Suprapubic skin (tissue), 4 donors: ENCODE data around the gene CTNNA3. TPM values are rescaled to one million over a fixed set of nuclear protein-coding genes. Genes with fewer than 3 reads are reported as not detected.

Experiments
- DNase-seq, 2 donors: peaks; one replicate each; pipeline ENCODE4 v3.0.0-alpha.2; 2019; ENCODE audit warnings: low spot score in 2 of 2
- H3K27ac ChIP-seq: fragments of 200-600 bp; sonication (generic); one replicate; pipeline ENCODE4 v1.5.1; 2019
- H3K27me3 ChIP-seq: fragments of 200-600 bp; sonication (generic); one replicate; pipeline ENCODE4 v1.5.1; 2019
- H3K36me3 ChIP-seq: fragments of 200-600 bp; sonication (generic); one replicate; pipeline ENCODE4 v1.5.1; 2019
- H3K4me1 ChIP-seq: fragments of 200-600 bp; sonication (generic); one replicate; pipeline ENCODE4 v1.5.1; 2019
- H3K4me3 ChIP-seq: fragments of 200-600 bp; sonication (generic); one replicate; pipeline ENCODE4 v1.5.1; 2019; ENCODE audit warnings: mild to moderate bottlenecking
- H3K9me3 ChIP-seq: fragments of 200-600 bp; sonication (generic); one replicate; pipeline ENCODE4 v1.5.1; 2019
- CTCF ChIP-seq, 2 donors: fragments of 200-600 bp in 1 of 2; fragments of 450-650 bp in 1 of 2; sonication (generic) in 1 of 2; IDR thresholded peaks; one replicate each; pipeline ENCODE4 v1.5.1; 2016 to 2019; ENCODE audit warnings: antibody characterized with exemption in 2 of 2, mild to moderate bottlenecking in 1 of 2, moderate library complexity in 1 of 2
- EP300 ChIP-seq: sonication (generic); formaldehyde crosslinking; IDR thresholded peaks from one replicate; pipeline ENCODE4 v1.6.1; 2017; ENCODE audit warnings: antibody characterized with exemption
- POLR2A ChIP-seq, 2 donors: fragments of 450-650 bp; IDR thresholded peaks; one replicate each; pipeline ENCODE4 v1.6.1; 2017; ENCODE audit warnings: antibody characterized with exemption in 2 of 2, mild to moderate bottlenecking in 2 of 2, moderate library complexity in 2 of 2
- POLR2AphosphoS5 ChIP-seq, 3 donors: sonication (generic); formaldehyde crosslinking; IDR thresholded peaks; one replicate each; pipeline ENCODE4 v1.6.1; 2017; ENCODE audit warnings: antibody characterized with exemption in 3 of 3
- WGBS: methylation state at CpG from one replicate; pipeline ENCODE4 v1.1.5; 2018; 5-methylcytosine and 5-hydroxymethylcytosine counted together
- total RNA-seq, 4 donors: library from RNA; depleted of rRNA; stranded (reverse); fragments of >200 nt; gene quantifications; one replicate each; pipeline ENCODE4 v1.1.0, GENCODE V29; 2016

The CTNNA3 gene
- total RNA-seq, 4 donors from 2014 or later, result 0.08 to 0.29 (median 0.21) TPM

- no peak for DNase-seq
- Histone ChIP-seq H3K4me1 (peaks cover 4% of the 10 kb centered on the region), H3K9me3 (no peaks in the 10 kb centered on the region), H3K27me3 (peaks cover 39% of the 10 kb centered on the region), H3K4me3 (no peak overlapping the region), H3K27ac (no peak overlapping the region), H3K36me3 (no peaks in the 10 kb centered on the region)
- 55% methylated on average over 3 of the region's 3 CpGs for WGBS
- TF ChIP-seq POLR2A (IDR thresholded peaks at IDR 0.05) (no peak), EP300 (no peak), POLR2AphosphoS5 (IDR thresholded peaks at IDR 0.05) (no peak), CTCF (IDR thresholded peaks at IDR 0.05) (no peak)
Observed at GRCh38 chr10:66931949-66932343, 764.0 kb downstream of the CTNNA3 start.

DNA sequence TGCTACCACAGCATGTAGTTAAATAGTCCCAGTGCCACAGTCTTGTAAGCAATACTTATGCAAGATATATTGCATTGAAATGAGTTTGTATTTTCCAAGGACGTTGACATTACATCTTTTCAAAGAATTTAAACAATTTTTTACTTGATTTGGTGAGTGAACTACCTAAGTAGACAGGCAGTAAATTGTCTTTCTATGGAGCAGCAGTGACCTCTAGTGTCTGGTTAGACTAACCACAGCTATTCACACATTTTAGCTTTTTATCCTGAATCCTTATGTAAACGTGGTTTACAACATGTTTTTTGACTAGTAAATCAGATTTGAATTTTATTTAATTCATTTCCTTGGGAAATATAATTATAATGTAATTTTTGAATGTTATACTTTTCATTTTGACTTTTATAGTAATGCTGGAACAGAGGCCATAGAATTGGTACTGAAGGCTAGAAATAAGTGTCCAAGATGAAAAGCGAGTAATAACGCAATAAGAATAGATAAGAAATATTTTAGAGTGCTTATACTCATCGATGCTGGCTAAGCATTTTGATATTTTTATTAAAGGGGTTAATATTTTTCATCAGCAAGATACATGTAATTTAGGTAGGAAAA, 764.6 kb downstream of the CTNNA3 start:
- DNase-seq, result no peak
- 36% methylated on average over 5 of the region's 5 CpGs for WGBS

GRCh38 chr10:66929375-66929774, 766.6 kb downstream of the CTNNA3 start:
- TF ChIP-seq POLR2AphosphoS5 (IDR thresholded peaks at IDR 0.05) (no peak), EP300 (no peak), CTCF (IDR thresholded peaks at IDR 0.05) (no peak), POLR2A (IDR thresholded peaks at IDR 0.05) (no peak)
- Histone ChIP-seq H3K9me3 (no peaks in the 10 kb centered on the region), H3K27me3 (peaks cover 49% of the 10 kb centered on the region), H3K36me3 (no peaks in the 10 kb centered on the region), H3K27ac (no peak overlapping the region), H3K4me1 (peaks cover 16% of the 10 kb centered on the region), H3K4me3 (no peak overlapping the region)
- 54% methylated on average over 5 of the region's 5 CpGs for WGBS
- DNase-seq, result no peak

More for the DNA sequence above, 764.6 kb downstream of the CTNNA3 start:
- H3K27ac ChIP-seq, result no peak overlapping the region
- H3K9me3 ChIP-seq, result no peaks in the 10 kb centered on the region
- no peak overlapping the region for H3K4me3 ChIP-seq
- peaks cover 6% of the 10 kb centered on the region for H3K4me1 ChIP-seq
- TF ChIP-seq POLR2AphosphoS5 (IDR thresholded peaks at IDR 0.05) (no peak), POLR2A (IDR thresholded peaks at IDR 0.05) (no peak), EP300 (no peak), CTCF (IDR thresholded peaks at IDR 0.05) (peak; percentile 44 to 59)
- no peaks in the 10 kb centered on the region for H3K36me3 ChIP-seq
- peaks cover 44% of the 10 kb centered on the region for H3K27me3 ChIP-seq

DNA sequence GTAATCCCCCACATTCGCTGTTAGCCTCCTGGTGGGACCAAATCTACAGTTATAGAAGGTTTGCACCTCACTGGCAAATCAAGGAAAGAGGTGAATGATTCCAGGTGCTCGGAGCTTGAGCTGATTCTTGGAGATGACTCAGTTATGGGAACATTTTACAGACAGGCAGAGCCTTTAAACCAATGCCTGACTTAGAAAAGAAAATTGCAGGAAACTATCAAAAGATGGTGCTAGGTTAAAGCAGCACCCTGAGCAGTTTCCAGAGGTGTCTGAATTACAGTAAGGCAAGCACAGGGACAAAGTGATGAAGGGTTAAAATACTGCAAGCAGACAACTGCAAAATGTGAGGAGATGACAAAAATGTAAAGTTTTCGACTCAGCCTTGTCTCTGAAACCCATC, 767.2 kb downstream of the CTNNA3 start:
- H3K36me3 ChIP-seq, result no peaks in the 10 kb centered on the region
- peaks cover 16% of the 10 kb centered on the region for H3K4me1 ChIP-seq
- DNase-seq, result no peak
- no peak overlapping the region for H3K4me3 ChIP-seq
- H3K27ac ChIP-seq, result no peak overlapping the region
- no peak for TF ChIP-seq CTCF (IDR thresholded peaks at IDR 0.05)
- peaks cover 49% of the 10 kb centered on the region for H3K27me3 ChIP-seq
- H3K9me3 ChIP-seq, result no peaks in the 10 kb centered on the region
- 53% methylated on average over 3 of the region's 3 CpGs for WGBS

GRCh38 chr10:66927971-66928770, 767.8 kb downstream of the CTNNA3 start:
- Histone ChIP-seq H3K4me1 (peaks cover 16% of the 10 kb centered on the region), H3K27ac (no peak overlapping the region), H3K4me3 (peak overlapping the region; percentile 23), H3K27me3 (peaks cover 49% of the 10 kb centered on the region), H3K36me3 (no peaks in the 10 kb centered on the region), H3K9me3 (no peaks in the 10 kb centered on the region)
- TF ChIP-seq CTCF (IDR thresholded peaks at IDR 0.05) (no peak), POLR2A (IDR thresholded peaks at IDR 0.05) (no peak), EP300 (no peak), POLR2AphosphoS5 (IDR thresholded peaks at IDR 0.05) (no peak)
- DNase-seq, result no peak
- WGBS, result 12% methylated on average over 30 of the region's 30 CpGs
